Neuronal stem cell (in vitro differentiated cells): ENCODE measurements around the gene GLIS1. TPM values are rescaled to one million over a fixed set of nuclear protein-coding genes. Genes with fewer than 3 reads are reported as not detected.

ENCODE experiments used
- DNase-seq: peaks from one replicate; pipeline ENCODE4 v3.0.0-alpha.2; 2013; ENCODE audit warnings: low spot score
- H2AFZ ChIP-seq: one replicate; pipeline ENCODE4 v1.6.1; 2013; ENCODE audit warnings: mild to moderate bottlenecking, low read length, inconsistent platforms
- H2AK5ac ChIP-seq: 2 replicates; pipeline ENCODE4 v1.6.1; 2013; ENCODE audit warnings: low read depth, mild to moderate bottlenecking, inconsistent platforms, low read length, moderate library complexity, mixed read lengths
- H2BK120ac ChIP-seq: 2 replicates; pipeline ENCODE4 v1.6.1; 2013; ENCODE audit warnings: low read depth, mild to moderate bottlenecking, inconsistent platforms, low read length, moderate library complexity, mixed read lengths
- H2BK12ac ChIP-seq: one replicate; pipeline ENCODE4 v1.6.1; 2013; ENCODE audit warnings: low read length, inconsistent platforms
- H2BK15ac ChIP-seq: 2 replicates; pipeline ENCODE4 v1.6.1; 2013; ENCODE audit warnings: mild to moderate bottlenecking, low read length, inconsistent platforms, mixed read lengths
- H2BK5ac ChIP-seq: one replicate; pipeline ENCODE4 v1.6.1; 2013; ENCODE audit warnings: inconsistent platforms, mild to moderate bottlenecking, low read length, moderate library complexity
- H3K14ac ChIP-seq: one replicate; pipeline ENCODE4 v1.6.1; 2013; ENCODE audit warnings: low read length, inconsistent platforms
- H3K18ac ChIP-seq: 2 replicates; pipeline ENCODE4 v1.6.1; 2013; ENCODE audit warnings: low read length, inconsistent platforms
- H3K23ac ChIP-seq: 2 replicates; pipeline ENCODE4 v1.6.1; 2013; ENCODE audit warnings: low read depth, mild to moderate bottlenecking, mixed read lengths, low read length, inconsistent platforms; ENCODE audit not compliant: poor library complexity
- H3K27ac ChIP-seq: replicated peaks from 3 replicates; pipeline ENCODE4 v1.5.1; 2013; ENCODE audit warnings: low read length, inconsistent platforms
- H3K27me3 ChIP-seq, 3 experiments: 2 replicates each; pipeline ENCODE4 v1.6.1; 2013; ENCODE audit warnings: low read length in 3 of 3, mild to moderate bottlenecking in 2 of 3, inconsistent platforms in 1 of 3, low read depth in 1 of 3, mixed read lengths in 1 of 3, moderate library complexity in 1 of 3; ENCODE audit not compliant: control insufficient read depth in 3 of 3, insufficient read depth in 3 of 3
- H3K36me3 ChIP-seq, 2 donors: replicated peaks in 1 of 2; 2 replicates each; pipeline ENCODE4 v1.6.1; 2013; ENCODE audit warnings: low read length in 2 of 2; ENCODE audit not compliant: control insufficient read depth in 2 of 2, insufficient read depth in 2 of 2
- H3K4ac ChIP-seq: 2 replicates; pipeline ENCODE4 v1.6.1; 2013; ENCODE audit warnings: inconsistent platforms, mild to moderate bottlenecking, low read length, moderate library complexity
- H3K4me1 ChIP-seq, 2 donors: 1 replicate in 1 of 2; 2 replicates in 1 of 2; pipeline ENCODE4 v1.6.1; 2013; ENCODE audit warnings: low read length in 2 of 2, low read depth in 1 of 2; ENCODE audit not compliant: control insufficient read depth in 2 of 2, insufficient read depth in 1 of 2
- H3K4me2 ChIP-seq: one replicate; pipeline ENCODE4 v1.6.1; 2013; ENCODE audit warnings: mild to moderate bottlenecking, low read length, inconsistent platforms; ENCODE audit not compliant: insufficient read depth, poor library complexity, severe bottlenecking
- H3K4me3 ChIP-seq, 2 donors: 2 replicates each; pipeline ENCODE4 v1.5.1; 2013; ENCODE audit warnings: low read length in 2 of 2, mild to moderate bottlenecking in 2 of 2, inconsistent platforms in 1 of 2, moderate library complexity in 1 of 2
- H3K79me1 ChIP-seq: one replicate; pipeline ENCODE4 v1.6.1; 2013; ENCODE audit warnings: low read depth, mild to moderate bottlenecking, inconsistent platforms, low read length, moderate library complexity
- H3K9ac ChIP-seq: one replicate; pipeline ENCODE4 v1.6.1; 2013; ENCODE audit warnings: mild to moderate bottlenecking, low read depth, low read length, inconsistent platforms; ENCODE audit not compliant: poor library complexity
- H3K9me3 ChIP-seq, 2 donors: replicated peaks in 1 of 2; 2 replicates each; pipeline versions ENCODE3 to v1.6.1; 2013; ENCODE audit warnings: low read length in 2 of 2, mild to moderate bottlenecking in 2 of 2, inconsistent platforms in 1 of 2, low read depth in 1 of 2, mixed read lengths in 1 of 2, moderate library complexity in 1 of 2; ENCODE audit not compliant: control insufficient read depth in 2 of 2, insufficient read depth in 1 of 2
- H4K8ac ChIP-seq: one replicate; pipeline ENCODE4 v1.6.1; 2013; ENCODE audit warnings: low read depth, mild to moderate bottlenecking, inconsistent platforms, low read length, moderate library complexity
- H4K91ac ChIP-seq: one replicate; pipeline ENCODE4 v1.6.1; 2013; ENCODE audit warnings: low read length, low read depth, mild to moderate bottlenecking, inconsistent platforms; ENCODE audit not compliant: poor library complexity
- WGBS, 2 donors: extraction: QIAGEN DNeasy Blood & Tissue Kit; methylation state at CpG; one replicate each; pipeline ENCODE4 v1.1.7; 2013; ENCODE audit warnings: missing lambda C conversion rate in 2 of 2, mixed read lengths in 1 of 2; ENCODE audit not compliant: insufficient read length in 2 of 2, insufficient replicate concordance in 1 of 2; ENCODE audit errors: extremely low coverage in 2 of 2; 5-methylcytosine and 5-hydroxymethylcytosine counted together
- small RNA-seq: library from polyadenylated mRNA; stranded (forward); fragments of <200 nt; extraction: miRNeasy Mini kit (QIAGEN cat#:217004); gene quantifications from one replicate; pipeline ENCODE3, GENCODE V24; 2013; ENCODE audit not compliant: insufficient read depth

GLIS1 gene

DNA sequence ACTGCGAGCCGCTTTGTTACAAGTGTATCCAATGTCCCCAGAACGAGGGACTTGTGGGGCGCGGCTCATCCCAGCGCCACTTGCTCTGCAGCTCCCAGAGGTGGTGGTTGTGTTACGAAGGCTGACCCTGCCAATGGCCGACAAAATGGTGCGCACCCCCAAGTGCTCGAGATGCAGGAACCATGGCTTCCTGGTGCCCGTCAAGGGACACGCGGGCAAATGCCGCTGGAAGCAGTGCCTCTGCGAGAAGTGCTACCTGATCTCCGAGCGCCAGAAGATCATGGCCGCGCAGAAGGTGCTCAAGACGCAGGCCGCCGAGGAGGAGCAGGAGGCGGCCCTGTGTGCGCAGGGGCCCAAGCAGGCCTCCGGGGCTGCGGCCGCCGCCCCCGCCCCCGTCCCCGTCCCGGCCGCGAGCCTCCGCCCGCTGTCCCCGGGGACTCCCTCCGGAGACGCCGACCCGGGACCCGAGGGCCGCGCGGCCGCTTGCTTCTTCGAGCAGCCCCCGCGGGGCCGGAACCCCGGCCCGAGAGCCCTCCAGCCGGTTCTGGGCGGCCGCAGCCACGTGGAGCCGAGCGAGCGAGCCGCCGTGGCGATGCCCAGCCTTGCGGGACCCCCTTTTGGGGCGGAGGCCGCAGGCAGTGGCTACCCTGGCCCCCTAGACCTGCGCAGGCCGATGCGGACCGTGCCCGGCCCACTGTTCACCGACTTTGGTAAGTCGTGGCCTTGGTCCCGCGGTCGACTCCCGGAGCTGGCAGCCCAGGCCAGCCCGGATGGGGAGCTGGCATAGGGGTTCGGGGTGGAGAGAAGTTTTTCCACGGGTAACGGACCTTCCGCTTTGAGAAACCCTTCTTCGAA lies 279.4 kb downstream of the GLIS1 start, which contains the start of gene DMRTB1:
Gene DMRTB1, plus strand, starts transcription at position 79 of the 855 bp plus-strand sequence. Its CDS starts 55 bp downstream, at position 134.
- no peak within 1 kb of the TSS for H2AFZ ChIP-seq
- H2BK120ac ChIP-seq, result no peak within 1 kb of the TSS
- peak within 1 kb of the TSS; percentile 17 for H2BK15ac ChIP-seq
- H3K4me2 ChIP-seq, result no peak within 1 kb of the TSS
- WGBS, 2 donors, result no CpG with 5 or more reads among the region's 82 CpGs
- no peak within 1 kb of the TSS for H3K27ac ChIP-seq
- H3K4me3 ChIP-seq, result no peak within 1 kb of the TSS
- no peak within 1 kb of the TSS for H4K8ac ChIP-seq
- H3K36me3 ChIP-seq, result no peaks in the 10 kb centered on the region
- peaks cover 0 to 6% of the 10 kb centered on the region in 2 donors for H3K4me1 ChIP-seq
- H2BK5ac ChIP-seq, result peak within 1 kb of the TSS; percentile 53
- peak within 1 kb of the TSS; percentile 84 for H2AK5ac ChIP-seq
- H3K4ac ChIP-seq, result peak within 1 kb of the TSS; percentile 37
- peak within 1 kb of the TSS; percentile 11 for H3K18ac ChIP-seq
- DNase-seq, result no peak
- H3K23ac ChIP-seq, result no peak within 1 kb of the TSS
- H3K9ac ChIP-seq, result peak within 1 kb of the TSS; percentile 70
- no peak within 1 kb of the TSS for H4K91ac ChIP-seq
- peak within 1 kb of the TSS; percentile 71 for H3K14ac ChIP-seq
- no peak within 1 kb of the TSS for H2BK12ac ChIP-seq
- peaks cover 0 to 3% (median 0%) of the 10 kb centered on the region in 3 experiments for H3K27me3 ChIP-seq
- no peaks in the 10 kb centered on the region for H3K9me3 ChIP-seq
- H3K79me1 ChIP-seq, result no peaks in the 10 kb centered on the region

DNA sequence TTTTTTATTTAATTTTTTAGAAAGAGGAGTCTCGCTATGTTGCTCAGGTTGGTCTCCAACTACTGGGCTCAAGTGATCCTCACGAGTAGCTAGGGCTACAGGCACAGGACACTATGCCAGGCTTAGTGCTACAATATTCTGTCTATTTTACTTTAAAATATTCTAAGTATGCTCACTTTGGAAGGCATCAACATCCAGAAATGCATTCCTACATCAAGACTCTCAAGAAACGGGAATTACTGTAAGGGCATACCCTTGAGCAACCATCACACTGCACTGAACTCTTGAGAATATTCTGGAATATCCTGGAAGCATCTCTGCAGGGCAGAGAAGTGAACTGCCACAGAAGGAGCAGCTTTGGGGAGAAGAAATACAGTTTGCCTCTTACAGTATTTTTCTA lies 280.3 kb downstream of the GLIS1 start:
- Histone ChIP-seq H3K36me3 (no peaks in the 10 kb centered on the region), H3K4ac (no peak overlapping the region), H3K9ac (no peak overlapping the region), H3K23ac (no peak overlapping the region), H4K8ac (no peak overlapping the region), H4K91ac (no peak overlapping the region), H3K4me3 (no peak overlapping the region), H3K14ac (no peak overlapping the region), H2BK5ac (no peak overlapping the region), H2AFZ (no peak overlapping the region), H2BK15ac (no peak overlapping the region), H3K27me3 (peaks cover 0 to 5% (median 0%) of the 10 kb centered on the region in 3 experiments), H3K79me1 (no peaks in the 10 kb centered on the region), H2BK12ac (no peak overlapping the region), H3K4me1 (peaks cover 0 to 6% of the 10 kb centered on the region in 2 donors), H3K18ac (no peak overlapping the region), H3K9me3 (no peaks in the 10 kb centered on the region), H3K27ac (no peak overlapping the region), H2AK5ac (no peak overlapping the region), H3K4me2 (no peak overlapping the region), H2BK120ac (no peak overlapping the region)
- WGBS, 2 donors, result no CpG with 5 or more reads among the region's 3 CpGs
- DNase-seq, result no peak

Small RNA genes within 50 kb of the gene (small RNA-seq; reads per million reads assigned to genes)
- not detected for gene RF00418
- not detected for gene RNU7-95P
